K562 (cell line): ENCODE results near the gene MRPL37. TPM values are rescaled to one million over a fixed set of nuclear protein-coding genes. Genes with fewer than 3 reads are reported as not detected.

ENCODE experiments used
- CAMTA2 ChIP-seq: fragments of 250-450 bp; sonication (Bioruptor Pico); conservative IDR thresholded peaks from 2 replicates; pipeline ENCODE4 v1.5.1; 2022
- CBFA2T3 ChIP-seq: fragments of 450-650 bp; IDR thresholded peaks from 2 replicates; pipeline ENCODE4 v1.6.1; 2017
- DMBX1 ChIP-seq: fragments of 250-450 bp; sonication (Bioruptor Pico); IDR thresholded peaks from 2 replicates; pipeline ENCODE4 v1.8.0; 2022; ENCODE audit warnings: inconsistent platforms, mild to moderate bottlenecking, moderate library complexity, borderline replicate concordance
- DPF2 ChIP-seq: fragments of 450-650 bp; IDR thresholded peaks from 2 replicates; pipeline ENCODE4 v1.6.1; 2016
- EWSR1 ChIP-seq: fragments of 450-650 bp; IDR thresholded peaks from 2 replicates; pipeline ENCODE4 v1.6.1; 2018; ENCODE audit warnings: borderline replicate concordance, mild to moderate bottlenecking, low read depth, moderate library complexity; ENCODE audit not compliant: partially characterized antibody
- FOXP4 ChIP-seq: sonication (generic); formaldehyde crosslinking; IDR thresholded peaks from 2 replicates; pipeline ENCODE4 v1.8.0; 2022; ENCODE audit warnings: mild to moderate bottlenecking, missing genetic modification reagents, borderline replicate concordance
- HDAC6 ChIP-seq: IDR thresholded peaks from 2 replicates; pipeline ENCODE4 v1.6.1; 2012; ENCODE audit warnings: low read depth, mild to moderate bottlenecking, control low read depth, inconsistent platforms, low read length, moderate library complexity
- HNRNPLL ChIP-seq: fragments of 200-400 bp; formaldehyde crosslinking; IDR thresholded peaks from 2 replicates; pipeline ENCODE4 v1.6.1; 2017; ENCODE audit warnings: low read length, low read depth, mild to moderate bottlenecking; ENCODE audit not compliant: poor library complexity, severe bottlenecking
- JUND ChIP-seq, 2 experiments: IDR thresholded peaks; 2 replicates in 1 of 2; 3 replicates in 1 of 2; pipeline ENCODE4 v1.6.1; 2011; ENCODE audit warnings: borderline replicate concordance in 2 of 2, low read depth in 2 of 2, low read length in 2 of 2, improper control_type of control experiment in 1 of 2, missing biosample characterization in 1 of 2, missing genetic modification characterization in 1 of 2, missing genetic modification reagents in 1 of 2
- MCM5 ChIP-seq: fragments of 450-650 bp; IDR thresholded peaks from 2 replicates; pipeline ENCODE4 v1.6.1; 2016; ENCODE audit warnings: low read depth
- MTA2 ChIP-seq: fragments of 450-650 bp; IDR thresholded peaks from 2 replicates; pipeline ENCODE4 v1.6.1; 2016; ENCODE audit warnings: low read depth
- NCOA2 ChIP-seq, 2 experiments: fragments of 450-650 bp; IDR thresholded peaks; 2 replicates each; pipeline ENCODE4 v1.6.1; 2018; ENCODE audit warnings: mild to moderate bottlenecking in 2 of 2, moderate library complexity in 1 of 2; ENCODE audit not compliant: partially characterized antibody in 2 of 2
- NCOR1 ChIP-seq: fragments of 450-650 bp; IDR thresholded peaks from 2 replicates; pipeline ENCODE4 v1.6.1; 2016; ENCODE audit warnings: mild to moderate bottlenecking, moderate library complexity
- NKRF ChIP-seq: fragments of 450-650 bp; IDR thresholded peaks from 2 replicates; pipeline ENCODE4 v1.6.1; 2016; ENCODE audit warnings: borderline replicate concordance
- NRF1 ChIP-seq, 2 experiments: fragments of 450-650 bp; IDR thresholded peaks in 1 of 2; conservative IDR thresholded peaks in 1 of 2; 2 replicates each; pipeline ENCODE4 v1.6.1; 2014; ENCODE audit warnings: mild to moderate bottlenecking in 2 of 2
- POLR2H ChIP-seq: IDR thresholded peaks from 2 replicates; pipeline ENCODE4 v1.6.1; 2016; ENCODE audit warnings: missing genetic modification characterization, low read depth, mild to moderate bottlenecking, control low read depth, missing compliant biosample characterization, moderate library complexity
- STAT5A ChIP-seq: IDR thresholded peaks from 2 replicates; pipeline ENCODE4 v1.6.1; 2012; ENCODE audit warnings: low read length, inconsistent platforms, borderline replicate concordance
- TCF15 ChIP-seq: fragments of 250-450 bp; sonication (Bioruptor Pico); IDR thresholded peaks from 2 replicates; pipeline ENCODE4 v1.8.0; 2022; ENCODE audit warnings: moderate library complexity, mild to moderate bottlenecking, inconsistent platforms
- THRAP3 ChIP-seq: fragments of 450-650 bp; IDR thresholded peaks from 2 replicates; pipeline ENCODE4 v1.6.1; 2016; ENCODE audit warnings: mild to moderate bottlenecking, inconsistent platforms, borderline replicate concordance
- ZNF165 ChIP-seq: fragments of 250-450 bp; sonication (Bioruptor Pico); IDR thresholded peaks from 2 replicates; pipeline ENCODE4 v1.4.0; 2020; ENCODE audit warnings: borderline replicate concordance
- ZNF592 ChIP-seq: fragments of 450-650 bp; IDR thresholded peaks from 2 replicates; pipeline ENCODE4 v1.6.1; 2017; ENCODE audit warnings: antibody characterized with exemption, mild to moderate bottlenecking
- polyA plus RNA-seq, 8 experiments: library from polyadenylated mRNA; depleted of rRNA in 4 of 8; stranded (reverse) in 5 of 8; unstranded in 3 of 8; fragments of >200 nt; fragmentation: Nextera tagmentation in 2 of 8; fragmentation: Illumina TruSeq in 1 of 8; extraction: Ambion mirVana in 2 of 8; extraction: Trizol in 1 of 8; gene quantifications; 2 replicates each; pipeline versions ENCODE4 v1.2.1 to v1.2.3, GENCODE V29; 2011 to 2014; ENCODE audit warnings: inconsistent platforms in 1 of 8, missing spikeins in 1 of 8
- total RNA-seq, 7 experiments: library from RNA; depleted of rRNA in 6 of 7; stranded (reverse); fragments of >200 nt in 6 of 7; fragmentation: Illumina TruSeq in 2 of 7; extraction: Trizol in 2 of 7; gene quantifications; 2 replicates each; pipeline versions ENCODE4 v1.2.1 to v1.2.3, GENCODE V29; 2011 to 2021; ENCODE audit warnings: low replicate concordance in 1 of 7

MRPL37 gene
- total and polyA plus RNA-seq, 9 of the 15 experiments (the other 6 are each of a cell fraction or from before 2014, with no cell fraction given): 52.2 to 303 (median 180) TPM

GRCh38 chr1:54212872-54213271 lies 12.9 kb downstream of the MRPL37 start (continued):
- TF ChIP-seq HNRNPLL (no peak), DMBX1 (peak; percentile 82), ZNF165 (CRISPR knock-in tag) (no peak), FOXP4 (CRISPR knock-in tag) (no peak), NCOA2 (IDR thresholded peaks at IDR 0.05; ENCODE audit: partially characterized antibody in 2 of 2) (no peak), CAMTA2 (CRISPR knock-in tag) (no peak), NKRF (0 out of 2 replicates have a peak, but pooled peaks have one; percentile 26), DPF2 (peak; percentile 91), NRF1 (conservative IDR thresholded peaks at IDR 0.05 in 1 of 2, IDR thresholded peaks at IDR 0.05 in 1 of 2) (no peak), JUND (IDR thresholded peaks at IDR 0.05; ENCODE audit: borderline replicate concordance, low read depth, low read length) (peak; percentile 42; the same call in 1 of the 2 replicates), JUND (tag; IDR thresholded peaks at IDR 0.05; ENCODE audit: borderline replicate concordance, low read depth, low read length) (peak; percentile 17; the same call in 1 of the 3 replicates), TCF15 (CRISPR knock-in tag) (no peak), ZNF592 (peak; percentile 89), MTA2 (peak; percentile 51), THRAP3 (no peak), HDAC6 (no peak), MCM5 (no peak), CBFA2T3 (peak; percentile 85), NCOR1 (peak; percentile 66; the same call in 1 of the 2 replicates), EWSR1 (no peak), POLR2H (tag) (no peak), STAT5A (no peak)
